KMS-11 (cell line): ENCODE measurements around the gene CROCC2.

ENCODE experiments used
- H2AFZ ChIP-seq: fragments of 200-600 bp; sonication (generic); 2 replicates; pipeline ENCODE4 v1.6.1; 2016; ENCODE audit warnings: antibody characterized with exemption, mixed run types, low read depth
- H3K27ac ChIP-seq: fragments of 200-600 bp; sonication (generic); 2 replicates; pipeline ENCODE4 v1.6.1; 2016; ENCODE audit warnings: mild to moderate bottlenecking, mixed run types
- H3K27me3 ChIP-seq: fragments of 200-600 bp; sonication (generic); 2 replicates; pipeline ENCODE4 v1.6.1; 2017; ENCODE audit warnings: mild to moderate bottlenecking, low read depth, mixed run types, moderate library complexity; ENCODE audit not compliant: insufficient read depth
- H3K36me3 ChIP-seq: fragments of 200-600 bp; sonication (generic); 2 replicates; pipeline ENCODE4 v1.6.1; 2017; ENCODE audit warnings: mild to moderate bottlenecking, mixed run types; ENCODE audit not compliant: insufficient read depth
- H3K4me1 ChIP-seq: fragments of 200-600 bp; sonication (generic); 2 replicates; pipeline ENCODE4 v1.6.1; 2016; ENCODE audit warnings: mild to moderate bottlenecking, low read depth, mixed run types; ENCODE audit not compliant: poor library complexity, severe bottlenecking
- H3K4me2 ChIP-seq: fragments of 200-600 bp; sonication (generic); 2 replicates; pipeline ENCODE4 v1.7.0; 2016; ENCODE audit warnings: mild to moderate bottlenecking, mixed run types
- H3K4me3 ChIP-seq: fragments of 200-600 bp; sonication (generic); IDR thresholded peaks from 2 replicates; pipeline ENCODE4 v1.6.1; 2017; ENCODE audit warnings: low read depth, low read length, mixed read lengths; ENCODE audit not compliant: insufficient read depth
- H3K79me2 ChIP-seq: fragments of 200-600 bp; sonication (generic); 2 replicates; pipeline ENCODE4 v1.6.1; 2016; ENCODE audit warnings: low read depth, mixed run types; ENCODE audit not compliant: insufficient read depth
- H3K9ac ChIP-seq: fragments of 200-600 bp; sonication (generic); 2 replicates; pipeline ENCODE4 v1.6.1; 2016; ENCODE audit warnings: mild to moderate bottlenecking, mixed run types
- H4K20me1 ChIP-seq: fragments of 200-600 bp; sonication (generic); 2 replicates; pipeline ENCODE4 v1.6.1; 2016; ENCODE audit warnings: mild to moderate bottlenecking, mixed run types; ENCODE audit not compliant: insufficient read depth
- TF ChIP-seq, protein P1 (sequence below): fragments of 200-600 bp; sonication (generic); conservative IDR thresholded peaks from 2 replicates; pipeline ENCODE4 v1.6.1; 2017; ENCODE audit warnings: low read depth, mild to moderate bottlenecking, antibody characterized with exemption, low read length, moderate library complexity, mixed read lengths

CROCC2 gene

DNA sequence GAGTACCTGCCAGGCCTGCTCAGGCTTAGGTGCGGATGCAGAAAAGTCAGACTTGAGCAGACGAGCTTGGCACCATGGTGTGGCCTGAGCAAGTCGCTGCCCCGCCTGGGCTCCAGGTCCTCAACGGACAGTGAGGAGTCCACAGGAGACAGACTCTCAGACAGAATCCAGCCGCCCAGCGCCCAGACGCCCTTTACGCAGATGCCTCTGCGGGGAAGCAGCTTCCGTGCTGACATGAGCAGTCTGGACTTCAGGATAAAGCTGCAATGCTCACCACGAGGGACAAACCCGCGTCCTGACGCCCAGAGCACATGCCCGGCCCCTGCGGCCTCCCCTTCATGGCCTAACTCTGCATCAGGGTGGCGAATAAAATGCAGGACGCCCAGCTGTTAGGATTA is 6.7 kb upstream of the CROCC2 start:
- H3K4me2 ChIP-seq = no peak overlapping the region
- H3K36me3 ChIP-seq = no peaks in the 10 kb centered on the region
- H2AFZ ChIP-seq = no peak overlapping the region
- H3K27me3 ChIP-seq = peaks cover 16% of the 10 kb centered on the region; the same call in 1 of the 2 replicates
- no peak overlapping the region for H3K9ac ChIP-seq
- no peak overlapping the region for H3K27ac ChIP-seq
- H4K20me1 ChIP-seq = no peaks in the 10 kb centered on the region
- H3K79me2 ChIP-seq = no peaks in the 10 kb centered on the region
- no peak overlapping the region for H3K4me3 ChIP-seq
- no peaks in the 10 kb centered on the region for H3K4me1 ChIP-seq
- TF ChIP-seq, protein P1, sequence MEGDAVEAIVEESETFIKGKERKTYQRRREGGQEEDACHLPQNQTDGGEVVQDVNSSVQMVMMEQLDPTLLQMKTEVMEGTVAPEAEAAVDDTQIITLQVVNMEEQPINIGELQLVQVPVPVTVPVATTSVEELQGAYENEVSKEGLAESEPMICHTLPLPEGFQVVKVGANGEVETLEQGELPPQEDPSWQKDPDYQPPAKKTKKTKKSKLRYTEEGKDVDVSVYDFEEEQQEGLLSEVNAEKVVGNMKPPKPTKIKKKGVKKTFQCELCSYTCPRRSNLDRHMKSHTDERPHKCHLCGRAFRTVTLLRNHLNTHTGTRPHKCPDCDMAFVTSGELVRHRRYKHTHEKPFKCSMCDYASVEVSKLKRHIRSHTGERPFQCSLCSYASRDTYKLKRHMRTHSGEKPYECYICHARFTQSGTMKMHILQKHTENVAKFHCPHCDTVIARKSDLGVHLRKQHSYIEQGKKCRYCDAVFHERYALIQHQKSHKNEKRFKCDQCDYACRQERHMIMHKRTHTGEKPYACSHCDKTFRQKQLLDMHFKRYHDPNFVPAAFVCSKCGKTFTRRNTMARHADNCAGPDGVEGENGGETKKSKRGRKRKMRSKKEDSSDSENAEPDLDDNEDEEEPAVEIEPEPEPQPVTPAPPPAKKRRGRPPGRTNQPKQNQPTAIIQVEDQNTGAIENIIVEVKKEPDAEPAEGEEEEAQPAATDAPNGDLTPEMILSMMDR = no peak

DNA sequence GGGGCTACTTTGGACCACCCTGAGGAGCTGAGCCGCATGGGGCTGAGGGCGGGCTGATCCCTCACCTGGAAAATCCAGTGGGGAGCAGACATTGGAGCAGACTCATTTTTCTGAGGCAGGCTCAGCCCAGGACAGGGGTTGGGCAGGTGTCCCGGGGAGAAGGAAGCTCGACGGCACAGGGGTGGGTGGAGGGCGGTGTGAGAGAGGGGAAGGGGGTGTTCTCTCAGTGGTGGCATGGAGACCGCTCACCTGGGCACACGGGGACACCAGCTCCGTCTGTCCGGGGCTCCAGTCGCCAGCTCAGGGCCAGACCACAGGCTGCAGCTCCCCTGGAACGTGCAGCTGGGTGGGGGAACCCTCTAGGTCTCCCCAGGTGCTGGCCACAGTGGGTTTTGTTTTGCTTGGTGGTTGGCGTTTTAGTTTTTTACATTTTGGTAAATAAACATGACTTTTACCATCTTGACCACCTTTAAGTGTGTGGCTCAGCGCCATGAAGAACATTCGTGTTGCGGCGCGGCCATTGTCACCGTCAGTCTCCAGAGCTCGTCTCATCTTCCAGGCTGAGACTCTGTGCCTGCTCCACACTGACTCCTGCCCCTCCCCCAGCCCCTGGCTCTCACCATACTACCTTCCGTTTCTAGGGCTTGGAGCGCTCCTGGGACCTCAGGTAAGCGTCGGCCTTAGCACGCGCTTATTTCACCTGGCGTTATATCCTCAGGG is 5.8 kb upstream of the CROCC2 start:
- H2AFZ ChIP-seq = no peak overlapping the region
- no peaks in the 10 kb centered on the region for H4K20me1 ChIP-seq
- H3K27ac ChIP-seq = no peak overlapping the region
- no peak overlapping the region for H3K4me3 ChIP-seq
- TF ChIP-seq, protein P1 = no peak
- H3K27me3 ChIP-seq = peaks cover 18% of the 10 kb centered on the region; the same call in 1 of the 2 replicates
- no peak overlapping the region for H3K4me2 ChIP-seq
- no peaks in the 10 kb centered on the region for H3K4me1 ChIP-seq
- no peaks in the 10 kb centered on the region for H3K36me3 ChIP-seq
- no peak overlapping the region for H3K9ac ChIP-seq
- no peaks in the 10 kb centered on the region for H3K79me2 ChIP-seq

DNA sequence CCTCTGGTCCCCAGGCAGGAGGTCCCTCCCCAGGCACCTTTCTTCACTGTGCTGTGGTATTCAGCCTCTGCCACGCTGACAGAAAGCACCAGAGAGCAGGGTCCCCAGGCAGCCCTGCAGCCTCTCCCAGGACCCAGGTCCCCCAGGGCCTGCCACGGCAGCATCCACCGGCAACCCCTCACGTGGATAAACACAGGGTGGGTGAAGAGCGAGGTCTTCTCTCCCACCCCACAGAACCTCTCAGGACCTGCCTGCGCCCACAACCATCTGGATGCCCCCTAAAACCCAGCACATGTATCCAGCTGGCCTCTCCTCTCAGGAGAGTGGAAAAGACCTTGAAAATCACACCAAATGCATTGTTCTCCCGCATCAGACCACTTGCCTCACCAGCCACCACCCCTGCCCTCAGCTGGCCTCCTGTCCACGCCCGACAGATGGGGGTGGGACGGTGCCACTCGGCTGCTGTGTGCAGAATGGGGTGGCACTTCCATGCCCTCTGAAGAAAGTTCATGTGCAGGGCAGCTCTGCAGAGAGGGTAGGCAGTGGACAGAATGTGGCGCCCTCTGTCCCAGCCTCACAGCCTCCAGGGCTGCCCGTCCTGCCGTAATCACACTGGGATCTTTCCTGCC is 4.0 kb upstream of the CROCC2 start:
- Histone ChIP-seq H3K4me3 (no peak overlapping the region), H3K9ac (no peak overlapping the region), H3K4me2 (no peak overlapping the region), H4K20me1 (no peaks in the 10 kb centered on the region), H3K79me2 (no peaks in the 10 kb centered on the region), H3K27ac (no peak overlapping the region), H2AFZ (no peak overlapping the region), H3K36me3 (no peaks in the 10 kb centered on the region), H3K27me3 (peaks cover 26% of the 10 kb centered on the region; the same call in 1 of the 2 replicates), H3K4me1 (no peaks in the 10 kb centered on the region)
- TF ChIP-seq, protein P1 = no peak

DNA sequence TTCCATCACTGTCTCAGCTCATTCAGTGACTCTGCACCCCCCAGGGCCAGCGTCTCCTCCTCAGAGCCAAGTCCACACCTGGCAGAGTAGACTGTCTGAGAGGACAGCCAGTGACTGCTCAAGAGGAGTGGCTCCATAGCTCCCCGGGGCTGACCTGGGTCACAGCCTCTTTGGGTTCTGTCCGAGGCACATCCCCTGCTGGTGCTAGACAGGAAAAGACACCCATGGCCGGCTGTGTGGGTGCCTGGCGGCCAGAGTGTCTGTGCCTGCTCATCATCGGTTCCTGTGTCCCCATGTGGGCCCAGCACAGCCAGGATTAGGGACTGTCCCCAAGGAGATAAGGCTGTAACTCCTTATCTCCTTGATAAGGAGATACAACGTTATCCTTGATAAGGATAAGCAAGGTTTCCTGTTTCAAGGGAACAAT is 3.5 kb upstream of the CROCC2 start:
- no peaks in the 10 kb centered on the region for H3K36me3 ChIP-seq
- no peaks in the 10 kb centered on the region for H3K4me1 ChIP-seq
- no peak overlapping the region for H3K4me3 ChIP-seq
- no peak overlapping the region for H3K9ac ChIP-seq
- TF ChIP-seq, protein P1 = no peak
- no peak overlapping the region for H2AFZ ChIP-seq
- H3K27ac ChIP-seq = no peak overlapping the region
- peaks cover 29% of the 10 kb centered on the region; the same call in 1 of the 2 replicates for H3K27me3 ChIP-seq
- no peaks in the 10 kb centered on the region for H3K79me2 ChIP-seq
- no peaks in the 10 kb centered on the region for H4K20me1 ChIP-seq
- H3K4me2 ChIP-seq = no peak overlapping the region
